ENCODE results near the gene CCM2.

CCM2 gene

GRCh38 chr7:45074528-45075354 is 74.7 kb downstream of the CCM2 start:
- Histone ChIP-seq H3K4me1 (ENCODE audit: insufficient read depth, low read length) (no peaks in the 10 kb centered on the region), H3K9me3 (ENCODE audit: insufficient read depth, low read length, severe bottlenecking) (no peaks in the 10 kb centered on the region), H3K79me2 (ENCODE audit: insufficient read depth, low read length) (peaks cover 7% of the 10 kb centered on the region), H2AFZ (ENCODE audit: low read depth, low read length) (no peak overlapping the region), H3K4me2 (ENCODE audit: insufficient read depth, low read length) (no peak overlapping the region), H3K27ac (ENCODE audit: low read length) (no peak overlapping the region), H3K36me3 (ENCODE audit: insufficient read depth, low read length) (peaks cover 75% of the 10 kb centered on the region), H4K20me1 (ENCODE audit: insufficient read depth, low read length) (peaks cover 67% of the 10 kb centered on the region), H3K27me3 (ENCODE audit: insufficient read depth, low read length, poor library complexity) (no peaks in the 10 kb centered on the region), H3K9ac (ENCODE audit: low read depth, low read length) (no peak overlapping the region), H3K4me3 (ENCODE audit: low read depth in 1 of 2, low read length in 2 of 2) (no peak overlapping the region)
- DNase-seq (no peak), ATAC-seq (ENCODE audit: insufficient read depth, low read depth) (no peak)
- TF ChIP-seq EZH2 (IDR thresholded peaks at IDR 0.05; ENCODE audit: borderline replicate concordance, low read depth, low read length, severe bottlenecking) (no peak), CTCF (IDR thresholded peaks at IDR 0.05; ENCODE audit: borderline replicate concordance, extremely low read depth, low read length, poor library complexity, severe bottlenecking) (no peak)

DNA sequence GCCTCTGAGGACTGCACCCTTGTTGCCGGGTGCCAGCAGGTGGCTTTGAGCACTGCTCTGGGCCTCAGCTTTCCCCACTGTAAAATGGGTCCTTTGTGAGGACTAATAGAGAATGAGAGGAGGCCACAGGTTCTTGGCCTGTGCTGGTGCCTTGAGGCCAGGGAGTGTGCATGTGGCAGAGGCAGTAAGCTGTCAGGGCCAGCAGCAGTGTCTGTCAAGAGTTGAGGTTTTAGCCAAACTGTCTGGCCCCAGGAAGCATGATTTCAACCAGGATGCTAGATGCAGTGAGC is 75.3 kb downstream of the CCM2 start:
- no peaks in the 10 kb centered on the region for H3K9me3 ChIP-seq (ENCODE audit: insufficient read depth, low read length, severe bottlenecking)
- H3K36me3 ChIP-seq (ENCODE audit: insufficient read depth, low read length) = peaks cover 69% of the 10 kb centered on the region
- ATAC-seq (ENCODE audit: insufficient read depth, low read depth) = no peak
- peaks cover 2% of the 10 kb centered on the region for H3K79me2 ChIP-seq (ENCODE audit: insufficient read depth, low read length)
- H3K4me1 ChIP-seq (ENCODE audit: insufficient read depth, low read length) = no peaks in the 10 kb centered on the region
- TF ChIP-seq EZH2 (IDR thresholded peaks at IDR 0.05; ENCODE audit: borderline replicate concordance, low read depth, low read length, severe bottlenecking) (no peak), CTCF (IDR thresholded peaks at IDR 0.05; ENCODE audit: borderline replicate concordance, extremely low read depth, low read length, poor library complexity, severe bottlenecking) (peak; percentile 4)
- H3K4me3 ChIP-seq (ENCODE audit: low read depth in 1 of 2, low read length in 2 of 2) = no peak overlapping the region
- no peak overlapping the region for H3K9ac ChIP-seq (ENCODE audit: low read depth, low read length)
- no peak overlapping the region for H3K4me2 ChIP-seq (ENCODE audit: insufficient read depth, low read length)
- peaks cover 62% of the 10 kb centered on the region for H4K20me1 ChIP-seq (ENCODE audit: insufficient read depth, low read length)
- H3K27ac ChIP-seq (ENCODE audit: low read length) = no peak overlapping the region
- H2AFZ ChIP-seq (ENCODE audit: low read depth, low read length) = no peak overlapping the region
- H3K27me3 ChIP-seq (ENCODE audit: insufficient read depth, low read length, poor library complexity) = no peaks in the 10 kb centered on the region
- no peak for DNase-seq

- Histone ChIP-seq H3K27me3 (ENCODE audit: insufficient read depth, low read length, poor library complexity) (no peaks in the 10 kb centered on the region), H3K27ac (ENCODE audit: low read length) (no peak overlapping the region), H3K4me2 (ENCODE audit: insufficient read depth, low read length) (no peak overlapping the region), H3K9me3 (ENCODE audit: insufficient read depth, low read length, severe bottlenecking) (no peaks in the 10 kb centered on the region), H3K36me3 (ENCODE audit: insufficient read depth, low read length) (peaks cover 61% of the 10 kb centered on the region), H2AFZ (ENCODE audit: low read depth, low read length) (no peak overlapping the region), H3K79me2 (ENCODE audit: insufficient read depth, low read length) (peaks cover 2% of the 10 kb centered on the region), H4K20me1 (ENCODE audit: insufficient read depth, low read length) (peaks cover 63% of the 10 kb centered on the region), H3K4me3 (ENCODE audit: low read depth in 1 of 2, low read length in 2 of 2) (no peak overlapping the region), H3K9ac (ENCODE audit: low read depth, low read length) (no peak overlapping the region), H3K4me1 (ENCODE audit: insufficient read depth, low read length) (no peaks in the 10 kb centered on the region)
- TF ChIP-seq EZH2 (IDR thresholded peaks at IDR 0.05; ENCODE audit: borderline replicate concordance, low read depth, low read length, severe bottlenecking) (no peak), CTCF (IDR thresholded peaks at IDR 0.05; ENCODE audit: borderline replicate concordance, extremely low read depth, low read length, poor library complexity, severe bottlenecking) (no peak)
- DNase-seq (no peak), ATAC-seq (ENCODE audit: insufficient read depth, low read depth) (no peak)
Observed at GRCh38 chr7:45075871-45076796, 76.1 kb downstream of the CCM2 start.

All from DND-41 (cell line).